G401 (cell line): ENCODE measurements around the gene CCDC61. TPM values are rescaled to one million over a fixed set of nuclear protein-coding genes. Genes with fewer than 3 reads are reported as not detected.

Experiments used
- total RNA-seq: library from RNA; depleted of rRNA; stranded (reverse); fragments of >200 nt; shearing (Covaris generic); gene quantifications from 2 replicates; pipeline ENCODE4 v1.2.3, GENCODE V29; 2014; rRNA removed

CCDC61 gene
- total RNA-seq, 1 experiment from 2014 or later = 6.6 TPM

Other genes with a start within 250 kb of the CCDC61 start
- 22.1 and 27.9 TPM in 2 replicates for gene SIX5, start 226.2 kb upstream of the CCDC61 start, total RNA-seq
- gene DMPK, start 213.0 kb upstream of the CCDC61 start, total RNA-seq = 22.4 and 37.5 TPM in 2 replicates
- 20.5 and 28.6 TPM in 2 replicates for gene DMWD, start 202.6 kb upstream of the CCDC61 start, total RNA-seq
- gene RSPH6A, start 180.2 kb upstream of the CCDC61 start, total RNA-seq = 0.12 TPM in 1 of 2 replicates, not detected in the other
- 131 and 136 TPM in 2 replicates for gene SYMPK, start 132.3 kb upstream of the CCDC61 start, total RNA-seq
- 4.5 and 5.5 TPM in 2 replicates for gene FOXA3, start 131.1 kb upstream of the CCDC61 start, total RNA-seq
- gene IRF2BP1, start 109.3 kb upstream of the CCDC61 start, total RNA-seq = 38.3 and 43.4 TPM in 2 replicates
- 0.12 and 1.9 TPM in 2 replicates for gene MYPOP, start 92.9 kb upstream of the CCDC61 start, total RNA-seq
- gene NANOS2, start 80.7 kb upstream of the CCDC61 start, total RNA-seq = 0.07 TPM in 1 of 2 replicates, not detected in the other
- not detected in 2 replicates for gene NOVA2, start 21.6 kb upstream of the CCDC61 start, total RNA-seq
- gene PGLYRP1, start 27.6 kb downstream of the CCDC61 start, total RNA-seq = not detected in 2 replicates
- not detected in 2 replicates for gene IGFL4, start 45.5 kb downstream of the CCDC61 start, total RNA-seq
- 0.49 and 0.75 TPM in 2 replicates for gene IGFL3, start 129.2 kb downstream of the CCDC61 start, total RNA-seq
- 0.47 TPM in 1 of 2 replicates, not detected in the other for gene IGFL2, start 152.8 kb downstream of the CCDC61 start, total RNA-seq
- not detected in 2 replicates for gene IGFL1, start 234.3 kb downstream of the CCDC61 start, total RNA-seq